Stimulated activated CD4-positive, alpha-beta T cell treated with anti-CD3 and anti-CD28 coated beads, Interleukin-4, amount 100 ng/mL, for 4 hours (primary cell): ENCODE measurements around the gene GPX4.

ENCODE experiments used
- DNase-seq, 2 experiments: peaks; one replicate each; pipeline ENCODE4 v3.0.0-alpha.2; 2020

The GPX4 gene

DNA sequence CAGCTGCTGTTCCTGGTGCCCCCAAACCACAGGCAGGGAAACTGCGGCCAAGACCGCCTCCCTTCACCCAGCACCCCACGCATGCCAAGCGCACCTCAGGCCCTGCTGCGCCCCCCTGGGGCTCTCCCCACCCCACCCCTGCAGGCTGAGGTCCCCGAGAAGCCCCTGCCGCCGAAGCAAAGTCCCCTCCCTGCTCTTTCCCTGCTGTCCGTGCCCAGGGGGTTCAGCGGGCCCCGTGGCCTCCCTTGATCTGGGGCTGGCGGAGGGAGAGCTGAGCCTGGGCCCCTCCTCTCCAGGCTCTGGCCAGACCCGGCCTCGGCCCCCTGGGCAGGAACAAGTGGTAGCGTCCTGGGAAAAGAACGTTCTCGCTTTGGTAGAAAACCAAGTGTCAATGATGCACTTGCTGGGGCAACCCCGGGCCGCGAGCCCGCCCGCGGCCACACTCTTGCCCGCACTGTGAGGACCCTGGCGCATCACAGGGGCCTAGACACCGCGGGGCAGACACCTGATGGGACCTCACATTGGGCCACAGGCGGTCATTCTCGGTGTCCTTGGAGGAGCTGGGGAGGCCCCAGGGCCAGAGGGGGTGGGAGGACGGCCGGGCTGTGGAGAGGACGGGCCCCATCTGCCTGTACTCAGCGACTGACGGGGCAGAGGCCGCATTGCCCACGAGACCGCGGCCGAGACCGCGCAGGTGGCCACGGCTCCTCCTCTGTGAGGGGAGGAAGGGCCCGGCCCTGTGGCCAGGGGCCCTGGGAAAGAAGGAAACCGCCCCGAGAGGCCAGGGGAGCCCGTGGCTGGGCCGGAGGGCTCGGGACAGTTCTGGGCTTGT lies 29.0 kb downstream of the GPX4 start:
- no peak for DNase-seq

GRCh38 chr19:1133471-1133929 lies 29.7 kb downstream of the GPX4 start:
- peak; percentile 67 to 77 for DNase-seq

GRCh38 chr19:1134431-1134830 lies 30.6 kb downstream of the GPX4 start:
- DNase-seq: no peak

- no peak for DNase-seq
Observed at GRCh38 chr19:1135454-1135853, 31.7 kb downstream of the GPX4 start.

DNA sequence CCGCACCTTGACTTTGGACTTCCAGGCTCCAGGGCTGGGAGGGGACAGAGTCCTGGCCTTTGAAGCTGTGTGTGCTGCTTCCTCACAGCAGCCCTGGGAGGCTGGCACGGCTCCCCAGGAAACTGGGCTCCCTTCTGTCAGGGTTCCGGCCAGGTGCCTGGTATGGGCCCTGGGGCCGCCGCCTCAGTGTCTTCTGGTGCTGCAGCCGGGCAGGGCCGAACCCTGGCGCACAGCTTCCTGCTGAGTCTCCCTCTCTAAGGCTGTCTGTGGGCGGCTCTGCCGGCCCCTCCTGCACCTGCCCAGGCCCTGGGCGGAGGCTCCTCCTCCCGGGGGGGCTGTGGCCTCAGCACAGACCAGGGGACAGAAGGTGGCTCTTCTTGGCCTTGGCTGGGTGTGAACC lies 32.4 kb downstream of the GPX4 start:
- no peak for DNase-seq

DNA sequence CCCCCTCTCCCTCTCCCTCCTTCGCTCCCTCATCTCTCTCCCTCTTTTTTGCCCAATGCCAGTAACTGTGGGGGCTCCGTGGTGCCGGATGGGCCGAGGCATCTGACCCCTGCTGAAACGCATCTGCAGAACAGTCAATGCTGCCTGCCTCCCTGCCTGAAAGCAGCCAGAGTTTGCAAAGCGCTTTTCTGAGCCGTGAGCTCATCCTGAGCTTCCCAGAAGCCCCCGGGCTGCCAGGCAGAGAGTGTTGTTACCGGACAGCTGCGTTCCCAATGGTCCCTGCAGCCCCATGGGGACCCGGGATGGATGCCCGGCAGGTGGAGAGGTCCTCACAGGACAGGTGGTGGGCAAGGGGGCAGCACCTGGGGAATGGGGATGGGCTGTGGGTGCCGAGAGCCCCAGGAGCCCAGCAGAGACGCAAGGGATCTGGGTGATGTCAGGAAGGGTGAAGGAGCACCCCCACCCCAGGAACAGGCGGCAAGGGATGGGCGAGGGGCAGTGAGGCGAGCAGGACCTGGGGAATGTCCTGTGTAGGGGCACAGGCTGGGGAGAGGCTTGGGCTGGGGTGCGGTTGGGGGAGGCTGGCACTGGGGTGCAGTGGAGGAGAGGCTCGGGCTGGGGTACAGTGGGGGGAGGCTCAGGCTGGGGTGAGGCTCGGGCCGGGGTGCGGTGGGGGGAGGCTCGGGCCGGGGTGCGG lies 33.0 kb downstream of the GPX4 start:
- DNase-seq: no peak

- DNase-seq: no peak
Observed at GRCh38 chr19:1138121-1138520, 34.3 kb downstream of the GPX4 start.

GRCh38 chr19:1139126-1139525 lies 35.3 kb downstream of the GPX4 start:
- no peak for DNase-seq

- DNase-seq: no peak
Observed at GRCh38 chr19:1140272-1141027, 36.7 kb downstream of the GPX4 start.

GRCh38 chr19:1141944-1142343 lies 38.1 kb downstream of the GPX4 start:
- no peak for DNase-seq

DNA sequence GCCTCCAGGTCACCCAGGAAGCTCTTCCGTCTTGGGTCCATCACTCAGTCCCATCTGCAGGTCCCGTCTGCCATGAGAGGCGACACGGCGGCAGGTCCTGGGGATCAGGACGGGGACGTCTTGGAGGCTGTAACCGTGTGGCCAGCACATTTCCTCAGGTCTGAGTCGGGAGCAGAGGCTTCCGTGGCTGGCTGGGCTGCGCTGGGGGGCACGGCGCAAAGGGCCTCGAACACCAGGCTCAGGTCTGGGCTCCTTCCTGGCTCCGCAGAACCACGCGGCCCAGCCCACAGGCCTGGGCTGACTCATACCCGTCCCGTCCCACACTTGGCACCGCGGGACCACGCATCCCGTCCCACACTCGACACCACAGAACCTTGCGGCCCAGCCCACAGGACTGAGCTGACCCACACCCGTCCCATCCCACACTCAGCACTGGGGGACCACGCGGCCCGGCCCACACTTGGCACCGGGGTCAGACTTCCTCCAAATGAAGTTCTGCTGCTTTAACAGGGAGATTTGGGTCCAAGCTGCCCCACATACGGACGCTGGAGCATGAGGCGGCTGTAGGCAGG lies 40.1 kb downstream of the GPX4 start:
- no peak for DNase-seq

- DNase-seq: no peak
Observed at GRCh38 chr19:1144741-1145140, 40.9 kb downstream of the GPX4 start.

DNA sequence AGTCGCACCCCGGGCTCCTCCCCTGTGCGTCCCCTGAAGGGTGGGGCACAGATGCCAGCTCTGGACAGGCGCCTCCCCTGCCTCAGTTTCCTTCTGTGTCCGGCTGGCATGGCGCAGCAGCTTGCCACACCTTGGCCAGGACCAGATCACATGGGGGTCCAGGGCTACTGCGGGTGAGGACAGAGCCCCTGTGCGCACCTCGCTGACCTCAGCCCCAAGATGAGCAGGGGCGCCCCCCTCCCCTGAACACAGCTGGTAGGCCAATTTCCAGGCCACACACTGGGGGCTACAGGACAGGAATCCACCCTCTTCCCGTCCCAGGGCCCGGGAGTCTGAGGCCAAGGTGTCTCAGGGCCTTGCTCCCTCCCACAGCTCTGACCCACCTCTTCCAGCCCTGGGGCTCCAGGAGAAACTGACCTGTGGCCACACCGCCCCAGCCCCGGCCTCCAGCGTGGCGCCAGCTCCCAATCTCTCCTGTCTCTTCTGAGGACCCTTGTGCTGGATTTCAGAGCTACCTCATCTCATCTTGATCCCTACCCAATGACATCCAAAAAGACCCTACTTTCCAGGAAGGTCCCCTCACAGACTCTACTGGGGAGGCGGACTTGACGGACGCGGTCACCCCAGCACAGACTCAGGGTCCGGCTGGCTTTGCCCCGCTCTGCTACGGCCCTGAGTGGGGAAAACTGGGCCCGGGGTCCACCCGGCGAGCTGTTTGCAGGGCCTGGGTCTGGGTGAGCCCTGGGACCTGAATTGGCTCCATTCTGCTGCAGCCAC lies 42.0 kb downstream of the GPX4 start:
- no peak for DNase-seq

DNA sequence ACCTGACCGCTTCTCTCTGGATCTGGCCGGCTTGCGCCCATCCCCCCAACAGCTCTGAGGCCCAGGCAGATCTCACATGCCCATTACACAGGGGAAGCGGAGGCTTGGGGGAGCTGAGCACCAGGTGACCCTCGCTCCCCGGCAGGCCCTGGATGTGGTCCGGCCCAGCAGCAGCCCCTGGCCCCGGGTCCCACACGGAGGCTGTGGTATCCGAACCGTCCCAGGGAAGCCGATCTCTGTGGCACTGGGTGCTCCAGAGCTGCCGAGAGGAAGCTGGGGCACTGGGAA lies 42.6 kb downstream of the GPX4 start:
- no peak for DNase-seq

DNA sequence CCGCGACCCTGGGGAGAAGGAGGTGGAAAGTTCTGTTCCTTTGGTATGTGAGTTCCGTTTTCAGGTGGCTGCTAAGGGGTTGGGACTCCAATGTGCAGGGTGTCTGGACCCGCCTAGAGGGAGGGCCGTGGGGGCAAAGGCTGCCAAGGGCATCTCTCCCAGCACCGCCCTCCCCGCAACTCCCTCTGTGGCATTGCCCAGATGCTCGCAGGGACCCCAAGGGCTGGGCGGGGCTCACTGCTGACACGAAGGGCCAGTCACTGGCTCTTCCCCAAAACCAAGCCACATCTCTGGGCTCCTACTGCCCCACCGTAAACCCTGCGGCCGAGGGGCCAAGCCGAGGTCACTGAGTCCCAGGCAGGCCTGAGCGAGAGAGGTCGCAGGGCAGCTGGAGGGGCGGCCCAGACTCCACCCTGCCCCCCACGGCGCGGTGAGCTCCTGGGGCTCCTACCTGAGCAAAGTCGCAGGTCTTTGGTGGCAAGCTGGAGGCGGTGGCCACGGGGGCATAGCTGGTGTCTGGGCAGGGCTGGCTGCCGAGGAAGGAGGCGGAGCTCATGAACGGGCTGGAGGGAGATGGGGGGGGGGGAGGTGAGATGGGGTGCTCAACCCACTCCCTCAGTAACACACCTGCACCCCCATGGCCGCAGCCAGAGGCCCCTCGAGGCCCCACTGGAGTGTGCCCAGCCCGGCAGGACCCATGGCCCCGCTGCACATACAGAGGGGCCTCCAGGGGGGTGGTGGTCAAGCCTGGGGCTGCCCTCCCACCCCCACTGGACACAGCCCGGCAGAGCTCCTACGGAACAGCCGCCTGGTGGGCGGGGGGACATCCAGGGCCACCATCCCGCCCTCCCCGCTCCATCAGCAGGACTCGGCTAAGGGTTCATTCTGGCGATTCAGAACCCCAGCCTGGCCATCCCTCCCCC lies 43.3 kb downstream of the GPX4 start:
- no peak for DNase-seq

GRCh38 chr19:1147934-1148549 lies 44.2 kb downstream of the GPX4 start:
- no peak for DNase-seq

- DNase-seq: no peak
Observed at GRCh38 chr19:1149259-1150045, 45.7 kb downstream of the GPX4 start.

- DNase-seq: no peak
Observed at GRCh38 chr19:1150333-1151036, 46.7 kb downstream of the GPX4 start.

DNA sequence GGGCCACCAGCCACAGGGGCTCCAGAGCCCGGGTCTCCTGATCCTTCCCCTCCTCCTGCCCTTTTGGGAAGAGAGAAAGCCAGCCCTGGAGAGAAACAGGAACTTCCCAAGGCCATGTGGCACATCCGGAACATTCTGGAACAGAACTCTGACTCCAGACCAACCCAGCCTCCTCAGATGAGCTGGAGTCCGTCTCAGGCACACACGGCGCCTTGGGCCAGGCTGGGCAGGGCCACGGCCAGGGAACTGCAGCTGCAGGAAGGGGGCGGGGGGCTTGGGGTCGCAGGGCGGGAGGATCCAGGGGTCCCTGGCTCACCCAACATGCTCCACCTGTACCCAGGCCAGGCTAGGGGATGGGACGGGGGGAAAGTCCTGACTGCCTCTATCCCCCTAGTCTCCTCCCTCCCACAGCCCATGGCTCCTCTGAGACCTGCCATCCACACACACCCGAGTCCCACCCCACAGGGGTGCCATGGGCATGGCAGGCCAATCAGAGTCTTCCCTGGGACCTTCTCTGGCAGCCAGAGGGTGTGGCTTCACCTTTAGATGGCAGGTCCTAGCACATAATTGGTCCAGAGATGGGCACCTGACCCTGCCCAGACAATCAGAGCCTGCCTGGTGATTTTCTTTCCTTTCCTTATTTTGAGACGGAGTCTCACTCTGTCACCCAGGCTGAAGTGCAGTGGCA lies 47.4 kb downstream of the GPX4 start:
- no peak for DNase-seq
